Measurements from ENCODE around the gene RBFOX2. TPM values are rescaled to one million over a fixed set of nuclear protein-coding genes. Genes with fewer than 3 reads are reported as not detected.

Gene RBFOX2
- total and polyA plus RNA-seq, 2 donors (not counting 1 experiment from before 2014, with no cell fraction given), result not detected

DNA sequence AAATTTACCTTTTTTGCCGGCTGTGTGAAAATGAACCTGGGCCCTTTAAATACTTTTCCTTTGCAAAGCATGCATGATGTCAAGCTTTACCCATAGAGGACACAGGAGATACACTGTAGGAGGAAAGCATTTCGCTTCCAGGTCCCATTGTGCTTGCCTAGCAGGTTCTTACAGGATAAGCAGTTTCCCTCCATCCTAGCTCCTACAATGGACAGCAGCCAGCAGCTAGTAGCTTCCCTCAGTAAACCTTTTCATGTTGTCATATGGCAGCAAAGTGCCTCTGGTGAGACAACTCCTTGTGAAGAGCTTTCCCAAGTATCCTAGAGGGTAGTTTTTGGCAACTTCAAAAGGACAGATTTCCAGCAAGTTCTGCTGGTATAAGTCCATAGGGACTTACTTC, 78.4 kb downstream of the RBFOX2 start:
- H3K4me2 ChIP-seq (replicated peaks; ENCODE audit: low read depth, low read length, poor library complexity, severe bottlenecking), result no peak overlapping the region
- H3K27me3 ChIP-seq (replicated peaks in 1 of 4; ENCODE audit: control extremely low read depth in 1 of 4, control insufficient read depth in 3 of 4, insufficient read depth in 4 of 4, low read length in 3 of 4), result no peaks in the 10 kb centered on the region
- peaks cover 8% of the 10 kb centered on the region for H3K27me3 Mint-ChIP-seq
- H3K9ac ChIP-seq (ENCODE audit: low read length), result no peak overlapping the region
- no peak overlapping the region for H3K27ac ChIP-seq (ENCODE audit: low read length in 2 of 2)
- no CpG with 5 or more reads among the region's 2 CpGs for WGBS (ENCODE audit: insufficient coverage)
- no peak overlapping the region for H3K4me3 Mint-ChIP-seq
- intact Hi-C loops (cut with micrococcal nuclease), result no loop called here
- no peaks in the 10 kb centered on the region for H3K4me1 Mint-ChIP-seq
- H3K36me3 ChIP-seq (replicated peaks in 1 of 2; ENCODE audit: control extremely low read depth in 1 of 2, control insufficient read depth in 1 of 2, extremely low read depth in 1 of 2, insufficient read depth in 2 of 2, low read length in 1 of 2), result no peaks in the 10 kb centered on the region
- ATAC-seq (ENCODE audit: low read depth), result no peak
- CTCF ChIA-PET, result no interaction called here
- H3K79me2 ChIP-seq (ENCODE audit: control insufficient read depth, insufficient read depth, low read length), result no peaks in the 10 kb centered on the region
- no peak overlapping the region for H3K27ac Mint-ChIP-seq
- POLR2A ChIA-PET, result no interaction called here
- no peaks in the 10 kb centered on the region for H3K4me1 ChIP-seq (ENCODE audit: control insufficient read depth in 2 of 2, insufficient read depth in 2 of 2, low read length in 2 of 2)
- TF ChIP-seq, protein P1, sequence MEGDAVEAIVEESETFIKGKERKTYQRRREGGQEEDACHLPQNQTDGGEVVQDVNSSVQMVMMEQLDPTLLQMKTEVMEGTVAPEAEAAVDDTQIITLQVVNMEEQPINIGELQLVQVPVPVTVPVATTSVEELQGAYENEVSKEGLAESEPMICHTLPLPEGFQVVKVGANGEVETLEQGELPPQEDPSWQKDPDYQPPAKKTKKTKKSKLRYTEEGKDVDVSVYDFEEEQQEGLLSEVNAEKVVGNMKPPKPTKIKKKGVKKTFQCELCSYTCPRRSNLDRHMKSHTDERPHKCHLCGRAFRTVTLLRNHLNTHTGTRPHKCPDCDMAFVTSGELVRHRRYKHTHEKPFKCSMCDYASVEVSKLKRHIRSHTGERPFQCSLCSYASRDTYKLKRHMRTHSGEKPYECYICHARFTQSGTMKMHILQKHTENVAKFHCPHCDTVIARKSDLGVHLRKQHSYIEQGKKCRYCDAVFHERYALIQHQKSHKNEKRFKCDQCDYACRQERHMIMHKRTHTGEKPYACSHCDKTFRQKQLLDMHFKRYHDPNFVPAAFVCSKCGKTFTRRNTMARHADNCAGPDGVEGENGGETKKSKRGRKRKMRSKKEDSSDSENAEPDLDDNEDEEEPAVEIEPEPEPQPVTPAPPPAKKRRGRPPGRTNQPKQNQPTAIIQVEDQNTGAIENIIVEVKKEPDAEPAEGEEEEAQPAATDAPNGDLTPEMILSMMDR (IDR thresholded peaks at IDR 0.05), result no peak
- no peak for TF ChIP-seq EZH2 (IDR thresholded peaks at IDR 0.05; ENCODE audit: borderline replicate concordance, insufficient read depth, low read depth, low read length, poor library complexity, severe bottlenecking)
- H3K9me3 ChIP-seq (ENCODE audit: control extremely low read depth in 1 of 3, control insufficient read depth in 2 of 3, insufficient read depth in 1 of 3, low read length in 2 of 3), result no peaks in the 10 kb centered on the region
- no peak for DNase-seq
- no peak overlapping the region for H3K4me3 ChIP-seq (ENCODE audit: control extremely low read depth in 1 of 5, extremely low read depth in 1 of 5, insufficient read depth in 1 of 5, low read depth in 2 of 5, low read length in 4 of 5)
- H4K20me1 ChIP-seq (ENCODE audit: control insufficient read depth, insufficient read depth, low read length, poor library complexity, severe bottlenecking), result no peaks in the 10 kb centered on the region
- no peaks in the 10 kb centered on the region for H3K9me3 Mint-ChIP-seq (ENCODE audit: insufficient read depth)
- no peak overlapping the region for H2AFZ ChIP-seq (ENCODE audit: insufficient read depth, low read depth, low read length, poor library complexity, severe bottlenecking)

DNA sequence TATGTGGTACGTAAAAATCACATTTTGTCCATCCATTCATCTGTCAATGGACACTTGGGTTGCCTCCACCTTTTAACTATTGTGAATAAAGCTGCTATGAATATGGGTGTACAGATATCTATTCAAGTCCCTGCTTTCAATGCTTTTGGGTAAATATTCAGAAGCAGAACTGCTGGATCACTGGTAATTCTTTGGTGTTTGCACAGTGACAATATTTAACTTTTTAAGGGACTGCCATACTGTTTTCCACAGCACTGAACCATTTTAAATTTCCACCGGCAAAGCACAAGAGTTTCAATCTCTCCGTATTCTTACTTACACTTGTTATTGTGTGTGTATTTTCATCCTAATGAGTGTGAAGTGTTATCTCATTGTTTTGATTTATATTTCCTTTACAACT, 79.4 kb downstream of the RBFOX2 start:
- Histone ChIP-seq H4K20me1 (ENCODE audit: control insufficient read depth, insufficient read depth, low read length, poor library complexity, severe bottlenecking) (no peaks in the 10 kb centered on the region), H3K36me3 (replicated peaks in 1 of 2; ENCODE audit: control extremely low read depth in 1 of 2, control insufficient read depth in 1 of 2, extremely low read depth in 1 of 2, insufficient read depth in 2 of 2, low read length in 1 of 2) (no peaks in the 10 kb centered on the region), H3K79me2 (ENCODE audit: control insufficient read depth, insufficient read depth, low read length) (no peaks in the 10 kb centered on the region), H3K27ac (ENCODE audit: low read length in 2 of 2) (no peak overlapping the region), H3K4me3 (ENCODE audit: control extremely low read depth in 1 of 5, extremely low read depth in 1 of 5, insufficient read depth in 1 of 5, low read depth in 2 of 5, low read length in 4 of 5) (no peak overlapping the region), H2AFZ (ENCODE audit: insufficient read depth, low read depth, low read length, poor library complexity, severe bottlenecking) (no peak overlapping the region), H3K9ac (ENCODE audit: low read length) (no peak overlapping the region), H3K27me3 (replicated peaks in 1 of 4; ENCODE audit: control extremely low read depth in 1 of 4, control insufficient read depth in 3 of 4, insufficient read depth in 4 of 4, low read length in 3 of 4) (no peaks in the 10 kb centered on the region), H3K4me1 (ENCODE audit: control insufficient read depth in 2 of 2, insufficient read depth in 2 of 2, low read length in 2 of 2) (no peaks in the 10 kb centered on the region), H3K4me2 (replicated peaks; ENCODE audit: low read depth, low read length, poor library complexity, severe bottlenecking) (no peak overlapping the region), H3K9me3 (ENCODE audit: control extremely low read depth in 1 of 3, control insufficient read depth in 2 of 3, insufficient read depth in 1 of 3, low read length in 2 of 3) (no peaks in the 10 kb centered on the region)
- no peaks in the 10 kb centered on the region for H3K4me1 Mint-ChIP-seq
- ATAC-seq (ENCODE audit: low read depth), result no peak
- no peaks in the 10 kb centered on the region for H3K9me3 Mint-ChIP-seq (ENCODE audit: insufficient read depth)
- no CpG with 5 or more reads among the region's 3 CpGs for WGBS (ENCODE audit: insufficient coverage)
- DNase-seq, result no peak
- H3K27me3 Mint-ChIP-seq, result peaks cover 8% of the 10 kb centered on the region
- POLR2A ChIA-PET, result no interaction called here
- H3K4me3 Mint-ChIP-seq, result no peak overlapping the region
- CTCF ChIA-PET, result interaction anchor here (0.7 kb wide), 1 partner anchor 202 kb away, joined by 3 read pairs; no protein-coding TSS in a partner anchor
- no peak for TF ChIP-seq EZH2 (IDR thresholded peaks at IDR 0.05; ENCODE audit: borderline replicate concordance, insufficient read depth, low read depth, low read length, poor library complexity, severe bottlenecking)
- TF ChIP-seq, protein P1 (IDR thresholded peaks at IDR 0.05), result no peak
- intact Hi-C loops (cut with micrococcal nuclease), result no loop called here
- no peak overlapping the region for H3K27ac Mint-ChIP-seq

Measured in B cell (primary cell).